Neural cell (in vitro differentiated cells): ENCODE measurements around the gene CACNA1D.
"Not testable (repeated sequence)": the region's sequence is repeated elsewhere in the genome, so short reads cannot be mapped to it uniquely, and the experiment has no call there.

Experiments used
- CTCF ChIP-seq: fragments of 450-650 bp; IDR thresholded peaks from 2 replicates; pipeline ENCODE4 v1.5.1; 2014; ENCODE audit warnings: antibody characterized with exemption, mild to moderate bottlenecking, moderate library complexity; ENCODE audit not compliant: poor library complexity, severe bottlenecking
- EZH2 ChIP-seq: fragments of 200-600, 300-800 bp; shearing (Covaris generic), sonication (generic); IDR thresholded peaks from 2 replicates; pipeline ENCODE4 v1.6.1; 2014; ENCODE audit warnings: antibody characterized with exemption, low read length, borderline replicate concordance, mild to moderate bottlenecking; ENCODE audit not compliant: insufficient read depth, poor library complexity, severe bottlenecking
- POLR2AphosphoS5 ChIP-seq: IDR thresholded peaks from 2 replicates; pipeline ENCODE4 v1.6.1; 2012
- TAF1 ChIP-seq: IDR thresholded peaks from 2 replicates; pipeline ENCODE4 v1.6.1; 2012; ENCODE audit warnings: low read depth

DNA sequence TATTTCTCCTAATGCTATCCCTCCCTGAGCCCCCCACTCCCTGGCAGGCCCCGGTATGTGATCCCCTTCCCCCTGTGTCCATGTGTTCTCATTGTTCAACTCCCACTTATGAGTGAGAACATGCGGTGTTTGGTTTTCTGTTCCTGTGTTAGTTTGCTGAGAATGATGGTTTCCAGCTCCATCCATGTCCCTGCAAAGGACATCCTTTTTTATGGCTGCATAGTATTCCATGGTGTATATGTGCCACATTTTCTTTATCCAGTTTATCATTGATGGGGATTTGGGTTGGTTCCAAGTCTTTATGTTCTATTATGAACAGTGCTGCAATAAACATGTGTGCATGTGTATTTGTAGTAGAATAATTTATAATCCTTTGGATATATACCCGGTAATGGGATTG is 18.0 kb upstream of the CACNA1D start:
- TF ChIP-seq EZH2, CTCF, POLR2AphosphoS5, TAF1: not testable (repeated sequence)
